ENCODE results near the gene DCAF6.
"Not testable (repeated sequence)": the region's sequence is repeated elsewhere in the genome, so short reads cannot be mapped to it uniquely, and the experiment has no call there.

Gene DCAF6

GRCh38 chr1:168031627-168032026 lies 95.1 kb downstream of the DCAF6 start:
- no peak for DNase-seq

- DNase-seq: no peak
Observed at GRCh38 chr1:168032029-168032428, 95.5 kb downstream of the DCAF6 start.

GRCh38 chr1:168035345-168035744 lies 98.9 kb downstream of the DCAF6 start:
- no peak for DNase-seq

- no peak for DNase-seq
Observed at GRCh38 chr1:168042362-168042761, 105.9 kb downstream of the DCAF6 start.

- no peak for DNase-seq
Observed at GRCh38 chr1:168045311-168045710, 108.8 kb downstream of the DCAF6 start.

- DNase-seq: no peak
Observed at GRCh38 chr1:168050307-168050706, 113.8 kb downstream of the DCAF6 start.

GRCh38 chr1:168050880-168051279 lies 114.4 kb downstream of the DCAF6 start:
- DNase-seq: no peak

- DNase-seq: no peak
Observed at GRCh38 chr1:168053681-168054080, 117.2 kb downstream of the DCAF6 start.

GRCh38 chr1:168054117-168054516 lies 117.6 kb downstream of the DCAF6 start:
- no peak for DNase-seq

GRCh38 chr1:168056152-168056551 lies 119.7 kb downstream of the DCAF6 start:
- not testable (repeated sequence) for DNase-seq

GRCh38 chr1:168057355-168057754 lies 120.9 kb downstream of the DCAF6 start:
- DNase-seq: no peak

GRCh38 chr1:168057921-168058320 lies 121.4 kb downstream of the DCAF6 start:
- DNase-seq: no peak

GRCh38 chr1:168064216-168064615 lies 127.7 kb downstream of the DCAF6 start:
- no peak for DNase-seq

- no peak for DNase-seq
Observed at GRCh38 chr1:168065506-168065905, 129.0 kb downstream of the DCAF6 start.

- no peak for DNase-seq
Observed at GRCh38 chr1:168069384-168069783, 132.9 kb downstream of the DCAF6 start.

- DNase-seq: no peak
Observed at GRCh38 chr1:168079761-168080160, 143.3 kb downstream of the DCAF6 start.

GRCh38 chr1:168081373-168082007 lies 145.0 kb downstream of the DCAF6 start:
- no peak for DNase-seq

- peak; percentile 50 for DNase-seq
Observed at GRCh38 chr1:168082008-168082876, 145.8 kb downstream of the DCAF6 start.

GRCh38 chr1:168083456-168084325 lies 147.2 kb downstream of the DCAF6 start:
- no peak for DNase-seq

GRCh38 chr1:168084396-168085231 lies 148.1 kb downstream of the DCAF6 start:
- DNase-seq: no peak

- no peak for DNase-seq
Observed at GRCh38 chr1:168085401-168085872, 149.0 kb downstream of the DCAF6 start.

- DNase-seq: no peak
Observed at GRCh38 chr1:168086438-168086837, 150.0 kb downstream of the DCAF6 start.

Data from NCI-H748 treated with DMSO at 0.1 percent for 48 hours (cell line).